Left renal pelvis (tissue), 4 donors: ENCODE results near the gene CAMTA1. TPM values are rescaled to one million over a fixed set of nuclear protein-coding genes. Genes with fewer than 3 reads are reported as not detected.

Experiments used
- DNase-seq, 4 donors: peaks; one replicate each; pipeline ENCODE4 v3.0.0-alpha.2; 2013; ENCODE audit warnings: low read depth in 4 of 4, low spot score in 3 of 4
- polyA plus RNA-seq, 4 donors: library from polyadenylated mRNA; unstranded; fragments of 120-200 nt; gene quantifications; one replicate each; pipeline ENCODE4 v1.2.1, GENCODE V29; 2013; ENCODE audit not compliant: insufficient read length in 4 of 4

The CAMTA1 gene
- polyA plus RNA-seq, 4 donors: 50.7 to 99.9 (median 87.8) TPM

DNA sequence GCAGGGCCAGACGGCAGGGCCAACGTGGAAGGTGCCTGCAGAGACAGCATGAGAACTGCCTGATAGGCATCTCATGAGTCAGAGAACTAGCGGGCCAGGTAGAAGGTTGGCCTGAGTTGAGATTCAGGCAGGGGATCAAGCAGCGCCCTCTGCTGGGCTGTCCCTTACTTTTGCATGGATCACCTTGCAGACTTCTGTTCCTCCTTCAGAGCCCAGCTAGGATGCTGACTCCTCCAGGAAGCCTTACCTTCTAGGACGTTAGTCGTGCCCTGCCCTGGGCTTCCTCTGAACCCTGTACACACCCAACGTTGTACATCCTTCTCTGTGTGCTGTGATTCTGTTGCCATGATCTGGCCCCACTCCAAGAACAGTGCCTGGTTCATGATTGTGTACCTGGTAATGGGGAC lies 754.5 kb downstream of the CAMTA1 start:
- DNase-seq: no peak

DNA sequence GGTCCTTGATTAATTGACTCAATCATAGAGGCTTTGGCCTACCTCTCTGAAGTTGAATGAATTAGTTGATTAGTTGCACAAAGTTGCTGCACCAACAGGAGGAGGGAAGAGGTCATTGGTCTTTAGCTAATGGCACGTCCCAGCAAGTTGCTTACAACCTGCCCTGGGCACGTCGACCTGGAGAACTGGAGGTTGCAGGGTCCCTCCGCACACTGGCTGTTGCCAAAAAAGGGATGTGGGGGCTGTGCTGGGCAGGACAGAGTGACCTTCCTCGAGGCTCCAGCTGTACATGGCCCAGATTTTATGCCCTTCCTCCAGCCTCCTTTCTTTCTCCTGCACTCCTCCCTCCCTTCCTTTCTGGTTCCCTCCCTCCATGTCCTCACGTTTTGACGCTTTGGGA lies 755.6 kb downstream of the CAMTA1 start:
- DNase-seq: no peak

DNA sequence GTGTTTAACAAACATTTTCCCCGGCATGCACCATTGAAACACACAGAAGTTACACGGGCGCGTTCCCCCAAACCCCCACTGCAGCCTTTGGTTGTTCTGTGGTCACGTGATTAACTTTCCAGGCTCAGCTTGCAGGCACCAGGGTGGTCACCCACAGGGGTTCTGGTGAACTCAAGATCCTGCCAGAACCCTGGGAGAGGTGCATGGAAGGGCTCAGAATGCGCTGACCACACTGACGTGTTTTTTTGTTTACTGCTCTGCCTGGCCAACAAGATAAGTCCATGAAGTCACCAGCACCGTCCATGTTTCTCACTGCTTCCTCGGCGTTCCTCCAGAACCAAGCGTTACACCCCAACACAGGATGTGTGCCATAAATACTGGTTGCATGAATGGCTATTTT lies 756.4 kb downstream of the CAMTA1 start:
- DNase-seq: no peak

DNA sequence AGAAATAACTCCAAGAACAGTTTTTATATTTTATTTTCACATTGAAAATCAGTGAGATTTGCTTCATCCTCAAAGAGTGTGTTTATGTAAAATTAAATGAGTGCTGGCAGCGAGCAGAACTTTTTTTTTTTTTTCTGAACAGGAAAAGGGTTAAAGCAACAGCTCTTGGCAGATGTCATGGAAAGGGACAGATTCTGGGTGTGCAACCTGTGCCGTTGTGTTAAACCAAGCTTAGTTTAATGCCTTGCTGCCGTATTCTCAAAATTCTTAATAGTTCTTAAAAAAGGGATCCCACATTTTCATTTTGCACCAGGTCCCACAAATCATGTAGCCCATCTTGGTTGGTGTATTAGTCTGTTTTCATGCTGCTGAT lies 758.5 kb downstream of the CAMTA1 start:
- no peak for DNase-seq

DNA sequence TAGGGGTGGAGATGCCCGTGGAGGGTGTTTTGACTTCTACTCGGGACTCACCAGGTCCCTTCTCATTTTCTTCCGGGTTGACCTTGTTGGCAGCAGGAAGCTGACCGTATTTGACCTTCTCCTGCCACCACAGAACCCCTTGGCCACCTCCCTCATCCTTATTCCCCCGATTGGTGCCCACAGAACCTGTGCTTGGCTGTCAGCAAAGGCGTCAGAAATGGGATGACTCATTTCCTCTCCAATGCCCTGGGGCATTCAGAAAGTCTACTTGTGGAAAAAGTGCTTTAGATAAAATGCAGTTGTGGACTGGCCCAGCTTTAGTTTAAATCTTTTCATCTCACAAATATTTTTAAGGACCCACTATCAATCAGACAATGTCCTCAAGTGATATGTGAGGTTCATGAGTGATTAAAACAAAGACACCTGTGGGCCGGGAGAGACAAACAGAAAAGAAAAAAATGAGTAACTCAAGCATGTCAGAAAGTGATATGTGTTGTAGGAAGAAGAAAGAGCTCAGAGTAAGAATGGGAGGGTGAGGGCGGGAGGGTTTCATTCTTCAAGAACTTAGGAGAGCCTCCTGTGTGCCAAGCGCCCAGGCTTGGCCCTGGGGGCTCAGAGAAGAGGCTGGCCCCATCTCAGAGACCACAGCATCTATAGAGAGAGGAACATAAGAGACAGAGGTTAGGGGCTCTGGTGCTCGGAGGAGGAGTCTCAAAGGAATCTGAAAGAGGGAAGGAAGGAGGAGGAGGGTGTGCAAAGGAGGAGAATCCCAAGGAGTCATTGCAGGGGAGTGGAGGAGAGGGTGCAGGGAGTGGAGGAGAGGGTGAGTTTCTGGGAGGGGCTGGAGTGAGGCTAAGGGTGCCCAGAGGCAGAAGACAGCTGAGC lies 764.3 kb downstream of the CAMTA1 start:
- no peak for DNase-seq

DNA sequence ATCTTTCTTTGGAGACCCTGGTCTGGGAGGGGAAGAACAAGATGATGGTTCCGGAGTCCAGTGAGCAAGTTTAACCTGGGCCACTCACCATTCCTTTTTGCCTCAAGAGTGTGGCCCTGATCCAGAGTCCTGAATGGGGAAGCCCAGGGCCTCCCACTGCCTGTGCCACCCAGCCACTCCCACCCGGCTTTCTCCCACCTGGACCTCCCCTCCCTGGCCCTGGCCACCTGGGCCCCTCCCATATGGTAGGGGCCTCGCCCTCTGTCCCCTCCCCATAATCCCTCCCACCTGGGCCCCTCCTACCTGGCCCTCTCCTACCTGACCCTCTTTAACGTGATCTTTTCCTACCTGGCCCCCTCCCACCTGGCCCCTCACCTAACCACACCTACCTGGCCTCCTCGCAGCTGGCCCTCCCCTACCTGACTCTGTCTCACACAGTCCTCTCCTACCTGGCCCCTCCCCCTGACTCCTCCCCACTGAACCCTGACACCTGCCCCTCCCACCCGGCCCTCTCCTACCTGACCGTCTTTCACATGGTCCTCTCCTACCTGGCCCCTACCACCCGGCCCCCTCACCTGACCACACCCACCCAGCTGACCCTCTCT lies 765.1 kb downstream of the CAMTA1 start:
- DNase-seq: no peak

DNA sequence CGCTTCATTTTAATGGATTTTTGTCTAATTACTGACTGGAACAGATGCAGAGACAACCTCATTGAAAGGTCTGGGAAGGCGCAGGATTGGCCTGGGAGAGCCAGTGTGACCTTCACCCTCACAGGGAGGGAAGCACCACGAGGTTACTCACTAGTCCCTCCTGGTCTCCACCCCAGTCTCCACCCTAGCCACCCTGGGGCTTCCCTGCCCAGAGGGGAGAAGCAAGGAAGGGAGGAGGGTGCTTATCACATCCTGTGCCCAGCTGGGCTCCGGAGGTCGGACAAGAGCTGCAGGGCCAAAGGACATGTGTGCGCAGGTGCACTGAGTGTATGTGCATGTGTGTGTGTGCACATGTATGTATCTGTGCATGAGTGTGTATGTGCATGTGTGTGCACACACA lies 765.7 kb downstream of the CAMTA1 start:
- DNase-seq: no peak

DNA sequence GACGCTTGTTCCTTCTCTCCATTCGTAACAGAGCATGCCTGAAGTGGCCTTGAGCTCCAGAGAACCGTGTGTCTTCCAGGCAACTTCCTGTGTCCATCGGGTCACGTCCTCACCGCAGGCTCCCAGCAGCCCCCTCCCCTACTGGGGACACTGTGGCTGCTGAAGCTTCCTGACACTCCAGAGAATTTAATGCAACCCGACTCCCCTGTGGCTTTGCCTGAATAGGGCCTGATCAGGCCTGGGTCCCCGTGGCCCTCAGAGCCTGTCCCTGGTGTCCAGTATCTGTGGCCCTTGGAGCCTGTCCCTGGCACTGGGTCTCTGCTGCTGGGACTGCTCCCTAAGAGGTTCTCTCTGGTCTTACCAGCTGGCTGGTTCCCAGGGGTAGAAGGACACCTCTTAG lies 766.2 kb downstream of the CAMTA1 start:
- no peak for DNase-seq

DNA sequence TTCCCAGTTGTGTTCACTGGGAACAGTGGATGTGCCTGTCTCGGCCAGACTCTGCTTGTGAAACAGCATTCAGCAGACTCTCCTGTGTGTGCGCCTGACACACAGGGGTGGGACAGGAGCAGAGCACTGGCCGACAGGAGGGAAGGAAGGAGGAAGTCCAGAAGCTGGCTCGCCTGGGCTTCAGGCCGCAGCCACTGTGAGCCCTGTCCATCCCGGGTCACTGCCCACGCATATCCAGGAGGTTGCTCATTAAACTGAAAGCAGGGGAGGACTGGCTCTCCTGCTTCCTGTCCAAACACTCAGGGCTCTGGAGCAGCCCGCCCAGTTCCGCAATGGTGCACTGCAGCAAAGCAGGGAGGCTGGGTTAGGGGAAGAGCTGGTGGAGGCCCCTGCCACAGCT lies 767.1 kb downstream of the CAMTA1 start:
- peak in 1 of 4 donors; percentile 59 for DNase-seq

DNA sequence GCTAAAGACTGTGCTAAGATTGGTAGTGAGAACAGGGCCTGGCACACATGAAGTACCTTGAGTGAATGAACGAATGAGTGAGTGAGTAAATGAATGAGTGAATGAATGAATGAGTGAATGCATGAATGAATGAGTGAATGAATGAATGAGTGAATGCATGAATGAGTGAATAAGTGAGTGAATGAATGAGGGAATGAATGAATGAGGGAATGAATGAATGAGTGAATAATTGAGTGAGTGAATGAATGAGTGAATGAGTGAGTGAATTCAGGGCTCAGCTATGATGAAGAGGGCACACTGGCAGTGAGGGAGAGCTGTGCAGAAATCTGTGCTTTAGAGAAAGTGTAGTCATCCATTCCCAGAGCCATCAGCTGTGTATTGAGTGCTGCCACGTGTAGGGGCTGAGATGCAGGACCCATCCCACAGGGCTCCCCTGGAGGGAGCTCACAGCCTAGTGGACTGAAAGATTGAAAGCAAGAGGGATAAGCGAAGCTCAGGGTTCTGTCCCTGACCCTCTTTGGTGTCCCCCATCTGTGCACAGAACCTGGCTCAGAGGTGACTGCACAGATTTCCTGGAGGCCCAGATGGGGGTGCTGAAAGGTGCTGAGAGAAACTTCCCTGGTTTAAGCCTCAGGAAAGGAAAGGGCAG lies 767.9 kb downstream of the CAMTA1 start:
- DNase-seq: no peak

DNA sequence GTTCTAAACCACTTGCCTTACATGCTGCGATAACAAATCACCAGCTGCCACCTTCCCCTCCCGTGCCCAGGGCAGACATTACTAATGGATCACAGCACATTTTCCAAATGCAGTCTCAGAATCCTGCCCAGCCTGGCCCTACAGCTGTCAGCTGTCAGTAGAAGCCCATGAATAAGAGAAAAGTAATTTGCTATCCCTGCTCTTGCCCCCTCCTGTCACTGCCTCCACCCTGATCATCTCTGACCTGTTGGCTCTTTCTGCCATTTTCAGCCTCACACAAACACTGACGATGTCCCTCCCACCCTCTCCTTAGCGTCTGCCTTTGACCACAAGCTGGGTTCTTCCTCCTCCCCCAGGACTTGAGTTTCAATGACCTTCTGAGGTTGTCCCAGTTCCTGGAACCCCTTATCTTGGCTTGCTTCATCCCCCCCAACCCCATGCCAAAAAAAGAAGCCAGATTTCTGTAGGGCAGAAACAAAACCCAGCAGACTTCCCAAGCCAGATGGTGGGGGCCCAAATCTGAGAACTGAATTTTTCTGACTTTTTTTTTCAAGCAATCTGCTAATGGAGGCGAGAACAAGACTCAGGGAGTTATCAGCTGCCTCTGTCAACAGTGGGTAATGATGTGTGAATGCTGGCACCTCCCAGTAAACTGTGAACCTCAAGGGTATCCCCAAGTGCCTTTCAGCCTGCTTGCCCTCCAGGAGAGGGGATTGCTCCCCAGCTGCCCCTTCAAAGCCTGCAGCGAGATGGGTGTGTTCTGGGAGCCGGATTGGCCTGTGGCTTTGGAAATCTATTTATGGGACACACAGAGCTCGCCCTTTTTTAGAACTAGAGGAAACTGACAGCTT lies 769.4 kb downstream of the CAMTA1 start:
- DNase-seq: no peak

DNA sequence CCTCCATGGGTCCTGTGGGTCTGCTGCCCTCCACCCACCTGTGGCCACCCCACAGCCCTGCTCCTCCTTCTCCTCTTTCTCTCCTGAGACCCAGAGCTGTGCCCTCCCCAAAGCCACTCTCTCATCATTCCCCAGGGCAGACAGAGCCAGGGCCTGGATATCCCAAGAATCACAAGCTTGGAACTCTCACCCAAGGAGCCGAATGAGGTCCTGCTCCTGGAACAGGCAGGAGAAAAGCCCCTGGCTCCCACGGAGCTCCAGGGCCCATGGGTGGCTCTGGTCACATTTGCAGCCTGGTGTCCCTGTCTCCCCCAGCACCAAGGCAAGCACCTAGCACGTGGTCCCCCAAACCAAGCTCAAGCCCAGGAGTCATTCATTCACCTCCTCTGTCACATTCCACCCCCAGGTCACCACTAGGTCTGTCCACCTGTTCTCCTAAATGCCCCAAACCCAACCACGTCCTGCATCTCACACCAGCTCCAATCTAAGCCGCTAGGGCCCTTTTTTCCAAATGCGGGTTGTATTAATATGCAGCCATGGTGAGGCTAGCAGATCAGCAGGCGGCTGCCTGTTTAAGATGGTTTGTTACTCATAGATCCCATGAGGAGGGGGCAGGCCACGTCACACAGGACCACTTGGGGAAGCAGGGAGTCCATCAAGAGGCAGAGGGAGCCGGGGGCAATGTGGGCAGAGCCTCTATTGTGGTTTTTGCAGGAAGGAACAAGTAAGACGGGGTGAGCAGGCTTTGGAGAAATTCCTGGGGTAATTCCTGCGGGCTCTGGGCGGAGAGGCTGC lies 770.3 kb downstream of the CAMTA1 start:
- no peak for DNase-seq

DNA sequence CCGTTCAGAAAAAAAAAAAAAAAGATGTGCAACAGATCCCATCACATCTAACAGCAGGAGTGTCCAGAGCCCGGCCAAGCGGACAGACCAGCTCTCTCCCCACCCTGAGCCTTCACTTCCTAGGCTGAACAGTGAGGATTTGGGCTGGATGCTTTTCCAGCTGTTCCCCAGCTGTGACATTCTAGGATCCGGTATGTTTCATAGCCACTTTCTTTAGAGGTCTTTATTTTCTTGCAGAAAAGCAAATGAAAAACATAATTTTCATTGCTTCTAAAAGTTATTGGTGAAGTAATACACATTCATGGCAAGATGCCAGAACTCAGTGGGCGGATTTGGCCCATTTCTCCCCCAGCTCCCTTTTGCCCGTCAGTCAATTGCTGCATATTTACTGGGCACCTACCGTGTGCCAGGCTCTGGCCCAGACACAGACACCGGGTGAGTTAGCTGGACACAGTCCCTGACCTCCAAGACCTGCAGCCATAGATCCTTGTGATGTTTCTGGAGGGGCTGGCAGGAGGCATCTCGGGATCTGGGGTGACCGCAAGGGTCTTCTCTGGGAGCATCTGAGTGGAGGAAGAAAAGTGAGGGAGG lies 772.1 kb downstream of the CAMTA1 start:
- no peak for DNase-seq

DNA sequence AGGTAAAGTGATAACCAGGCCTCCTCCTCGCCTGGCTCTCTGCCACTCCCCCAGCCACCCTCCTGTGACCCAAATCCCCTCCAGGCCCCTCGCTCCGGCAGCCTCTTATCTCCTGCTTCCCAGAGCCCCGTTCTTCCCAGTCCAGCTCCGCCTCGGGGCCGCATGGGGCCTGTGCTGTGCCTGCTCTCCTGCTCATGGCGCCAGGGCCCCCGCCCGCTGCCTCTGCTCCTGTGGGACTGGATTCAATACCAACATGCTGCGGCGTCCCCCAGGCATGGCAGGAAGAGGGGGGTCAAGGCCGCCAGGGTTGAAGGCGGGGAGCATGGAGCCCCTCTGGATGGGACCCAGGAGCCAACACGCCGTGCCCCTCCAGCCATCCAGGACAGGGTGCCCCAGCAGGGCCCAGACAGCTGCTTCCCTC lies 772.8 kb downstream of the CAMTA1 start:
- DNase-seq: no peak

DNA sequence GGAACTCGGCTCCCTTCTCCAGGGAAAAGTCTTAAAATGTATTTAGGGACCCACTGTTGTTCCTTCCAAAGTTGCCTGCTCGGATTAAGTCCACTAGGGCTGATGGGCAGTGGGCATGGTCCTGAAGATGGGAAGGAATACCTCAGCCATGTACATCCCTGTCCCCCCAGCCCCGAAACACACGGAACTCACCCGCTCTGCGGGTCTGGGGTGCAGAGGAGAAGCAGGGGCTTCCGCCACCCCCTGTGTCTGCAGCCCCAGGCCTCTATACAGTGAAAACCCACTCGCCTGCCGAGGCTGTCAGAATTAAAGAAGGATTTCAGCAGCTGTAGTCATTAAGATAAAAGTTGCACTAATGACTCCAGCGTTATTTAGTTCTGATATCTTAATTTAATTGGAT lies 773.2 kb downstream of the CAMTA1 start:
- DNase-seq: no peak

DNA sequence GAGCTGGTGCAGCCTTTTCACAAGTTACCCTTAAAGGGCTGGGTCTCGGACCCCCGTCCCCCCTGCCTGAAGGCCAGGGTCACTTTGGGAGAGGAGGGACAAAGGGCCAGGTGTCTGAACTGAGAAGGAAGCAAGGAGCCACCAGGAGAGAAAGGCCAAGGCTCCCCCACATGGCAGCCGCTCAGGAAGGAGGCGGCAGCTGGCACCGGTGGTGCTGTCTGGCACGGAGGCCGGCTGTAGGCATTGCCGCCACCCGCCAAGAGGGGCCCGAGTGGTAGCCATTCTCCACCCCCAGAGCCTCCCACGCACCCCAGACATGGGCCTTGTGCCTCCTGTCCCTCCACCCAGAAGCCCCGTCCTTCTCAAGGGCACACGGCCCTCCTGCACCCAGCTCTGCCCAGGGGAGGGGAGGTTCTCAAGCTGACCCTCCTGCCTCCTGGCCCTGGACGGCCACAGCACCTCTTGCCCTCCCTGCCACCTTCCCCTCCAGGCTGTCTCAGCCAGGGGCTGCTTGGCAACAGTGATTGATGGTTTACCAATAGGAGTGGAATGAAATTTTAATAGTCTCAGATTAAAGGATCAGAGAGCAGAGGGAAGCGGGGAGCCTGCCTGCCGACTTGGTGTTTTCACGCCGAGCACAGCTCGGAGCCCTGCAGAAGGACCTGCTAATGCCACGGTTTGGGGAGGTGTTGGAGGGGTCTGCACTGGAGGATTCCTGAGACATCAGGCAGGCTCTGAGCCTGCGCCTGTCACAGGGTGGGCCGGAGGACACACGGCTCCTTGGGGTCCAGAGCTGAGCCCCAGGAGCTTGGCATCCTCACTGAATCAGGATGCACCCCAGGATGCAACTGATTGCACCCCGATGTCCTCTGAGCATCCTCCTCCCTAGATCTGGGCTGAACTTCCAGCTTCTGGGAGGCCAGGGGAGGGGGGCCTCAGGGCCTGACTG lies 773.9 kb downstream of the CAMTA1 start:
- no peak for DNase-seq

DNA sequence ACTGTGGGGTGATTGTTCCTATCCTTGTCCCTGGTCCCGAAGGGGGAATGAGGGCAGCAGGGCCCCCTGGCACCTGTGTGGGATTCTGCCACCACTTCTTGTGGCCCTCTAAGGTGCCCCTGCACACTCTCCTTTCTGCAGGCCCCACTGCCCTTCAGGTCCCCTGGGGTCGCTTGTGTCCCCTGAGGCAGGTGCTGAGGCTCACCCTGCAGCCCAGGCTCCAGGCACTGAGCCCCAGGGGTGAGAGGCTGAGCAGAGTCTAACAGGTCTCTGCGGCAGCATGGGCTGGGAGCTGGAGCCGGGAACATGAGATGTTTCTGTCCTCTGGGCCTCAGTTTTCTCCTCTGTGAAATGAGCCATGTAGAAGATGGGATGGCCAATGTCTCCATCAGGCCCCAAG lies 774.9 kb downstream of the CAMTA1 start:
- no peak for DNase-seq

DNA sequence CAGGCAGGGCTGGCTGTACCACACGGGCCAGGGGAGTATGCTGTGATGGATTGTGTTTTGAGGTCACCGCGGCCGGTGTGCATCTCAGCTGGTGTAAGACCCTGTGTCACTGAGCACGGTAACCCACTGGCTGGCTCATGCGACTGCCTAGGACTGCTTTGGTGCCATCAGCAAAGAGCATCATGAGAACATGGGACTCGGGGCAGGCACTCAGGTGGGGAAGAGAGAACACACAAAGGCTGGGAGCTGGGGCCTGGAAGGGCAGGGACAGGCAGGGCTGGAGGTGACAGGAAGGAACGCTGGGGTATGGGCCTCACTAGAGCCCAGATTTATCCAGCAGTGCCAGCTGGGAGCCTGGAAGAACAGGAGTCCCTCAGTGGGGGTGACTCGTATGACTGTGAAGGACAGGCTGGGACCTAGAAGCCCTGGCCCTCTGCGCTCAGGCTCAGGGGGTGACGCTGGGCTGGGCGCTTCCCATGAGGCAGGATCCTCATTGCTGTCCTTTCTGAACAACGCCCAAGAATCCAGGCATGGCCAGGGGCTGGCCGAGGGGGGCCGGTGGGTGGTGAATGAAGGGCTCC lies 775.4 kb downstream of the CAMTA1 start:
- no peak for DNase-seq
